HepG2 (cell line): ENCODE results near the gene EFL1. TPM values are rescaled to one million over a fixed set of nuclear protein-coding genes. Genes with fewer than 3 reads are reported as not detected.
"Not testable (repeated sequence)": the region's sequence is repeated elsewhere in the genome, so short reads cannot be mapped to it uniquely, and the experiment has no call there.

Experiments used
- ATAC-seq: fragments of 200-7000 bp; cut with Tn5 transposase; 3 replicates; pipeline ENCODE4 v1.9.1; 2020; ENCODE audit warnings: mild to moderate bottlenecking, moderate library complexity
- BruUV-seq: library from RNA; stranded (reverse); fragments of 400-500 nt; replicated peaks from 2 replicates; lab custom pipeline; 2021; lab: Mats Ljungman, UMichigan
- CTCF ChIA-PET: fragments of 300-600 bp; formaldehyde crosslinking; extraction: SDS; loops from one replicate; lab custom pipeline; 2021; ENCODE audit warnings: low total read pairs, inconsistent platforms, low intra/inter-chr PET ratio; lab: Yijun Ruan, JAX
- POLR2A ChIA-PET: fragments of 350-600 bp; sonication (Branson Sonifier 250); formaldehyde crosslinking; loops from one replicate; lab custom pipeline; 2020; ENCODE audit warnings: antibody characterized with exemption, inconsistent platforms; lab: Yijun Ruan, JAX
- DNase-seq: peaks from one replicate; pipeline ENCODE4 v3.0.0-alpha.2; 2015; ENCODE audit warnings: low spot score
- FAIRE-seq: peaks from 3 replicates; lab custom pipeline; 2011; peaks lifted over from hg19 to GRCh38; lab: Jason Lieb, UNC
- H2AFZ ChIP-seq: one replicate; pipeline ENCODE4 v1.6.1; 2011; ENCODE audit warnings: low read length, inconsistent platforms
- H3K27ac ChIP-seq: fragments of 300-600 bp; 3 replicates; pipeline ENCODE4 v1.8.0; 2011; ENCODE audit warnings: mixed run types, mild to moderate bottlenecking, mixed read lengths, low read length, inconsistent platforms; ENCODE audit not compliant: insufficient read depth; ENCODE audit errors: extremely low read length
- H3K27me3 ChIP-seq, 2 experiments: fragments of 200-600 bp in 1 of 2; 2 replicates in 1 of 2; 3 replicates in 1 of 2; pipeline versions ENCODE4 v1.6.0 to v1.8.0; 2011; ENCODE audit warnings: low read length in 2 of 2, mild to moderate bottlenecking in 2 of 2, moderate library complexity in 2 of 2, inconsistent platforms in 1 of 2; ENCODE audit not compliant: insufficient read depth in 2 of 2, control insufficient read depth in 1 of 2
- H3K36me3 ChIP-seq, 2 experiments: fragments of 200-600 bp in 1 of 2; replicated peaks in 1 of 2; 2 replicates in 1 of 2; 3 replicates in 1 of 2; pipeline versions ENCODE4 v1.5.1 to v1.8.0; 2011; ENCODE audit warnings: low read length in 2 of 2, inconsistent platforms in 1 of 2; ENCODE audit not compliant: insufficient read depth in 2 of 2, control insufficient read depth in 1 of 2
- H3K4me1 ChIP-seq: 2 replicates; pipeline ENCODE4 v1.5.1; 2012; ENCODE audit warnings: low read length, inconsistent platforms; ENCODE audit not compliant: insufficient read depth
- H3K4me2 ChIP-seq: 2 replicates; pipeline ENCODE4 v1.6.0; 2011; ENCODE audit warnings: low read depth, low read length, inconsistent platforms
- H3K4me3 ChIP-seq, 3 experiments: fragments of 200-600 bp in 1 of 3; sonication (generic), shearing (Covaris generic) in 1 of 3; replicated peaks in 1 of 3; 2 replicates each; pipeline ENCODE4 v1.5.1; 2011 to 2016; ENCODE audit warnings: low read length in 3 of 3, inconsistent platforms in 2 of 3, low read depth in 2 of 3, mild to moderate bottlenecking in 2 of 3, control low read depth in 1 of 3, mixed read lengths in 1 of 3; ENCODE audit not compliant: insufficient read depth in 1 of 3
- H3K79me2 ChIP-seq: one replicate; pipeline ENCODE4 v1.6.1; 2011; ENCODE audit warnings: low read length, inconsistent platforms; ENCODE audit not compliant: insufficient read depth
- H3K9ac ChIP-seq: 2 replicates; pipeline ENCODE4 v1.6.0; 2011; ENCODE audit warnings: mild to moderate bottlenecking, low read depth, low read length, inconsistent platforms; ENCODE audit not compliant: insufficient read depth
- H3K9me3 ChIP-seq: 2 replicates; pipeline ENCODE4 v1.5.1; 2012; ENCODE audit warnings: mild to moderate bottlenecking, low read length
- H4K20me1 ChIP-seq: 2 replicates; pipeline ENCODE4 v1.6.0; 2011; ENCODE audit warnings: inconsistent platforms, mild to moderate bottlenecking, low read length, moderate library complexity; ENCODE audit not compliant: insufficient read depth
- FOSL2 ChIP-seq: sonication (generic); formaldehyde crosslinking; IDR thresholded peaks from 2 replicates; pipeline ENCODE4 v1.4.0; 2020; ENCODE audit warnings: missing genetic modification reagents
- TCF7 ChIP-seq: sonication (generic); IDR thresholded peaks from 2 replicates; pipeline ENCODE4 v1.6.1; 2016; ENCODE audit warnings: antibody characterized with exemption, low read depth
- ZNF644 ChIP-seq: IDR thresholded peaks from 2 replicates; pipeline ENCODE4 v1.6.1; 2016; ENCODE audit warnings: low read depth
- WGBS: methylation state at CpG from one replicate; pipeline ENCODE4 v1.1.6; 2017; ENCODE audit warnings: low lambda C conversion rate; 5-methylcytosine and 5-hydroxymethylcytosine counted together
- in situ Hi-C: cut with HindIII; loops from 2 replicates; pipeline ENCODE4 v1.10.0; 2017; ENCODE audit warnings: low pct_unique_long_range_greater_than_20kb; ENCODE audit not compliant: extremely low pct_ligation_motif_present
- intact Hi-C: fragments of 100-400 bp; cut with micrococcal nuclease; formaldehyde crosslinking; loops from one replicate; pipeline ENCODE4 v1.10.0; 2022; ENCODE audit not compliant: unreplicated experiment
- polyA plus RNA-seq, 8 experiments: library from polyadenylated mRNA; depleted of rRNA in 3 of 8; stranded (reverse) in 7 of 8; unstranded in 1 of 8; fragments of >200 nt; fragmentation: Illumina TruSeq in 4 of 8; extraction: Trizol in 4 of 8; gene quantifications; 2 replicates each; pipeline versions ENCODE4 v1.2.1 to v1.2.3, GENCODE V29; 2011 to 2016; ENCODE audit warnings: low read depth in 4 of 8, missing spikeins in 1 of 8, mixed read lengths in 1 of 8; ENCODE audit not compliant: insufficient read depth in 1 of 8
- total RNA-seq, 5 experiments: library from RNA; depleted of rRNA; stranded (reverse); fragments of >200 nt; fragmentation: Illumina TruSeq; extraction: Trizol; gene quantifications; 2 replicates each; pipeline ENCODE4 v1.2.3, GENCODE V29; 2016; ENCODE audit warnings: low read depth in 1 of 5

EFL1 gene
- total and polyA plus RNA-seq, 2 of the 13 experiments (the other 11 are each of a cell fraction or from before 2014, with no cell fraction given): 6.4 to 12.0 TPM

GRCh38 chr15:82210066-82210597 lies 52.4 kb downstream of the EFL1 start:
- ATAC-seq, H3K9ac ChIP-seq, H3K4me2 ChIP-seq, BruUV-seq, H3K4me1 ChIP-seq, H3K27ac ChIP-seq, H3K4me3 ChIP-seq, DNase-seq, in situ Hi-C loops, H3K36me3 ChIP-seq, H4K20me1 ChIP-seq, H3K79me2 ChIP-seq, FAIRE-seq, CTCF ChIA-PET, H2AFZ ChIP-seq, POLR2A ChIA-PET, intact Hi-C loops, H3K27me3 ChIP-seq, H3K9me3 ChIP-seq: not testable (repeated sequence)
- 84% methylated on average over 1 of the region's 3 CpGs for WGBS
- TF ChIP-seq TCF7 (peak; percentile 32; the same call in 1 of the 2 replicates), ZNF644 (CRISPR knock-in tag) (peak; percentile 56; the same call in 1 of the 2 replicates), FOSL2 (CRISPR knock-in tag) (peak; percentile 59; the same call in 1 of the 2 replicates)

- H3K27me3 ChIP-seq, CTCF ChIA-PET, POLR2A ChIA-PET, H3K27ac ChIP-seq, ATAC-seq, in situ Hi-C loops, H3K4me3 ChIP-seq, intact Hi-C loops, DNase-seq, H3K9ac ChIP-seq, BruUV-seq, H4K20me1 ChIP-seq, H3K4me2 ChIP-seq, H3K4me1 ChIP-seq, H3K79me2 ChIP-seq, H3K36me3 ChIP-seq, H2AFZ ChIP-seq, H3K9me3 ChIP-seq, FAIRE-seq: not testable (repeated sequence)
- WGBS: 89% methylated on average over 2 of the region's 2 CpGs
These were observed 58.0 kb downstream of the EFL1 start for GRCh38 chr15:82204575-82204974.
